ENCODE data around the gene SLC46A1.

SLC46A1 gene

GRCh38 chr17:28427371-28427770 lies 21.4 kb upstream of the SLC46A1 start:
- no peak overlapping the region for H3K4me3 ChIP-seq (ENCODE audit: low read length)
- no peak overlapping the region for H3K4me2 ChIP-seq (ENCODE audit: low read depth, low read length)
- H4K20me1 ChIP-seq (ENCODE audit: insufficient read depth, low read length): no peaks in the 10 kb centered on the region
- H2AFZ ChIP-seq (ENCODE audit: low read length): no peak overlapping the region
- no peaks in the 10 kb centered on the region for H3K9me3 ChIP-seq (replicated peaks; ENCODE audit: insufficient read depth, low read length)
- no peaks in the 10 kb centered on the region for H3K79me2 ChIP-seq (ENCODE audit: low read length)
- no peaks in the 10 kb centered on the region for H3K36me3 ChIP-seq (replicated peaks; ENCODE audit: insufficient read depth, low read length)
- no peak overlapping the region for H3K27ac ChIP-seq (ENCODE audit: low read length)
- no peak for DNase-seq
- no peaks in the 10 kb centered on the region for H3F3A ChIP-seq (ENCODE audit: insufficient read depth, low read length)
- no peaks in the 10 kb centered on the region for H3K27me3 ChIP-seq (replicated peaks; ENCODE audit: insufficient read depth, low read length)
- TF ChIP-seq EZH2 (optimal IDR thresholded peaks at IDR 0.05; ENCODE audit: low read depth, low read length) (no peak), EZH2phosphoT487 (IDR thresholded peaks at IDR 0.05; ENCODE audit: low read length) (no peak), CTCF (IDR thresholded peaks at IDR 0.05; ENCODE audit: low read length) (no peak)
- H3K9me2 ChIP-seq (replicated peaks; ENCODE audit: insufficient read depth, low read length): no peaks in the 10 kb centered on the region
- H3K9ac ChIP-seq (ENCODE audit: low read length): no peak overlapping the region
- H3K4me1 ChIP-seq (ENCODE audit: low read length): no peaks in the 10 kb centered on the region

- no peak for DNase-seq
- Histone ChIP-seq H3K9me2 (replicated peaks; ENCODE audit: insufficient read depth, low read length) (no peaks in the 10 kb centered on the region), H3K27ac (ENCODE audit: low read length) (no peak overlapping the region), H3K27me3 (replicated peaks; ENCODE audit: insufficient read depth, low read length) (no peaks in the 10 kb centered on the region), H4K20me1 (ENCODE audit: insufficient read depth, low read length) (no peaks in the 10 kb centered on the region), H3K79me2 (ENCODE audit: low read length) (no peaks in the 10 kb centered on the region), H3K4me1 (ENCODE audit: low read length) (no peaks in the 10 kb centered on the region), H3K4me2 (ENCODE audit: low read depth, low read length) (no peak overlapping the region), H3F3A (ENCODE audit: insufficient read depth, low read length) (no peaks in the 10 kb centered on the region), H2AFZ (ENCODE audit: low read length) (no peak overlapping the region), H3K9ac (ENCODE audit: low read length) (no peak overlapping the region), H3K4me3 (ENCODE audit: low read length) (no peak overlapping the region), H3K36me3 (replicated peaks; ENCODE audit: insufficient read depth, low read length) (no peaks in the 10 kb centered on the region), H3K9me3 (replicated peaks; ENCODE audit: insufficient read depth, low read length) (no peaks in the 10 kb centered on the region)
- no peak for TF ChIP-seq EZH2 (optimal IDR thresholded peaks at IDR 0.05; ENCODE audit: low read depth, low read length)
- TF ChIP-seq CTCF (IDR thresholded peaks at IDR 0.05; ENCODE audit: low read length): peak; percentile 34
- TF ChIP-seq EZH2phosphoT487 (IDR thresholded peaks at IDR 0.05; ENCODE audit: low read length): no peak
Observed at GRCh38 chr17:28426081-28426519, 20.1 kb upstream of the SLC46A1 start.

GRCh38 chr17:28425206-28425605 lies 19.2 kb upstream of the SLC46A1 start:
- no peaks in the 10 kb centered on the region for H3K79me2 ChIP-seq (ENCODE audit: low read length)
- no peak overlapping the region for H2AFZ ChIP-seq (ENCODE audit: low read length)
- H3K9ac ChIP-seq (ENCODE audit: low read length): no peak overlapping the region

More at GRCh38 chr17:28425206-28425605, 19.2 kb upstream of the SLC46A1 start:
- no peaks in the 10 kb centered on the region for H3K4me1 ChIP-seq (ENCODE audit: low read length)
- no peak overlapping the region for H3K27ac ChIP-seq (ENCODE audit: low read length)
- no peak for TF ChIP-seq EZH2phosphoT487 (IDR thresholded peaks at IDR 0.05; ENCODE audit: low read length)
- TF ChIP-seq CTCF (IDR thresholded peaks at IDR 0.05; ENCODE audit: low read length): no peak
- no peak for TF ChIP-seq EZH2 (optimal IDR thresholded peaks at IDR 0.05; ENCODE audit: low read depth, low read length)
- no peaks in the 10 kb centered on the region for H3F3A ChIP-seq (ENCODE audit: insufficient read depth, low read length)
- no peak overlapping the region for H3K4me3 ChIP-seq (ENCODE audit: low read length)
- no peaks in the 10 kb centered on the region for H3K9me3 ChIP-seq (replicated peaks; ENCODE audit: insufficient read depth, low read length)
- no peaks in the 10 kb centered on the region for H4K20me1 ChIP-seq (ENCODE audit: insufficient read depth, low read length)
- no peaks in the 10 kb centered on the region for H3K9me2 ChIP-seq (replicated peaks; ENCODE audit: insufficient read depth, low read length)
- no peak for DNase-seq
- no peaks in the 10 kb centered on the region for H3K36me3 ChIP-seq (replicated peaks; ENCODE audit: insufficient read depth, low read length)
- no peaks in the 10 kb centered on the region for H3K27me3 ChIP-seq (replicated peaks; ENCODE audit: insufficient read depth, low read length)
- H3K4me2 ChIP-seq (ENCODE audit: low read depth, low read length): no peak overlapping the region

Measured in MM.1S (cell line).